Measurements from ENCODE around the gene TRPM2. TPM values are rescaled to one million over a fixed set of nuclear protein-coding genes. Genes with fewer than 3 reads are reported as not detected.
"Not testable (repeated sequence)": the region's sequence is repeated elsewhere in the genome, so short reads cannot be mapped to it uniquely, and the experiment has no call there.

TRPM2 gene
- polyA plus RNA-seq, 2 donors = 1.2 to 1.7 TPM

- not testable (repeated sequence) for H3K4me1 ChIP-seq (ENCODE audit: control insufficient read depth in 2 of 2, insufficient read depth in 2 of 2, low read length in 1 of 2); H3K36me3 ChIP-seq (ENCODE audit: control insufficient read depth in 2 of 2, insufficient read depth in 2 of 2, low read length in 1 of 2); H3K4me3 ChIP-seq (ENCODE audit: low read depth in 1 of 2, low read length in 2 of 2); H3K27ac ChIP-seq (ENCODE audit: low read depth in 2 of 2, low read length in 1 of 2); H3K27me3 ChIP-seq (ENCODE audit: control insufficient read depth in 1 of 2, insufficient read depth in 2 of 2, low read length in 2 of 2)
- WGBS, 2 donors = 90 to 92% methylated on average over 20 to 21 of the region's 21 CpGs
- peaks cover 3 to 14% of the 10 kb centered on the region in 2 donors for H3K9me3 ChIP-seq (ENCODE audit: control insufficient read depth in 2 of 2, insufficient read depth in 1 of 2, low read depth in 1 of 2, low read length in 1 of 2)
These were observed 64.2 kb downstream of the TRPM2 start for GRCh38 chr21:44417621-44418107.

- 92% methylated on average over 24 to 25 of the region's 25 CpGs for WGBS, 2 donors
- peaks cover 0 to 2% of the 10 kb centered on the region in 2 donors for H3K27me3 ChIP-seq (ENCODE audit: control insufficient read depth in 1 of 2, insufficient read depth in 2 of 2, low read length in 2 of 2)
- peaks cover 0 to 2% of the 10 kb centered on the region in 2 donors for H3K36me3 ChIP-seq (ENCODE audit: control insufficient read depth in 2 of 2, insufficient read depth in 2 of 2, low read length in 1 of 2)
- H3K4me3 ChIP-seq (ENCODE audit: low read depth in 1 of 2, low read length in 2 of 2) = no peak overlapping the region
- no peaks in the 10 kb centered on the region for H3K4me1 ChIP-seq (ENCODE audit: control insufficient read depth in 2 of 2, insufficient read depth in 2 of 2, low read length in 1 of 2)
- peaks cover 3 to 14% of the 10 kb centered on the region in 2 donors for H3K9me3 ChIP-seq (ENCODE audit: control insufficient read depth in 2 of 2, insufficient read depth in 1 of 2, low read depth in 1 of 2, low read length in 1 of 2)
- no peak overlapping the region for H3K27ac ChIP-seq (ENCODE audit: low read depth in 2 of 2, low read length in 1 of 2)
These were observed 64.9 kb downstream of the TRPM2 start for GRCh38 chr21:44418108-44418875.

- Histone ChIP-seq H3K9me3 (ENCODE audit: control insufficient read depth in 2 of 2, insufficient read depth in 1 of 2, low read depth in 1 of 2, low read length in 1 of 2) (peaks cover 3 to 11% of the 10 kb centered on the region in 2 donors), H3K36me3 (ENCODE audit: control insufficient read depth in 2 of 2, insufficient read depth in 2 of 2, low read length in 1 of 2) (peaks cover 0 to 2% of the 10 kb centered on the region in 2 donors), H3K4me1 (ENCODE audit: control insufficient read depth in 2 of 2, insufficient read depth in 2 of 2, low read length in 1 of 2) (no peaks in the 10 kb centered on the region), H3K27me3 (ENCODE audit: control insufficient read depth in 1 of 2, insufficient read depth in 2 of 2, low read length in 2 of 2) (peaks cover 0 to 2% of the 10 kb centered on the region in 2 donors), H3K4me3 (ENCODE audit: low read depth in 1 of 2, low read length in 2 of 2) (no peak overlapping the region), H3K27ac (ENCODE audit: low read depth in 2 of 2, low read length in 1 of 2) (no peak overlapping the region)
- 93 to 96% methylated on average over 8 of the region's 8 CpGs for WGBS, 2 donors
These were observed 65.4 kb downstream of the TRPM2 start for GRCh38 chr21:44418876-44419230.

GRCh38 chr21:44419679-44420078, 66.3 kb downstream of the TRPM2 start:
- 92 to 94% methylated on average over 3 of the region's 3 CpGs for WGBS, 2 donors
- Histone ChIP-seq H3K27ac (ENCODE audit: low read depth in 2 of 2, low read length in 1 of 2) (no peak overlapping the region), H3K27me3 (ENCODE audit: control insufficient read depth in 1 of 2, insufficient read depth in 2 of 2, low read length in 2 of 2) (no peaks in the 10 kb centered on the region), H3K36me3 (ENCODE audit: control insufficient read depth in 2 of 2, insufficient read depth in 2 of 2, low read length in 1 of 2) (peaks cover 0 to 2% of the 10 kb centered on the region in 2 donors), H3K9me3 (ENCODE audit: control insufficient read depth in 2 of 2, insufficient read depth in 1 of 2, low read depth in 1 of 2, low read length in 1 of 2) (peaks cover 3 to 11% of the 10 kb centered on the region in 2 donors), H3K4me1 (ENCODE audit: control insufficient read depth in 2 of 2, insufficient read depth in 2 of 2, low read length in 1 of 2) (no peaks in the 10 kb centered on the region), H3K4me3 (ENCODE audit: low read depth in 1 of 2, low read length in 2 of 2) (no peak overlapping the region)

- Histone ChIP-seq H3K4me1 (ENCODE audit: control insufficient read depth in 2 of 2, insufficient read depth in 2 of 2, low read length in 1 of 2) (no peaks in the 10 kb centered on the region), H3K36me3 (ENCODE audit: control insufficient read depth in 2 of 2, insufficient read depth in 2 of 2, low read length in 1 of 2) (peaks cover 0 to 2% of the 10 kb centered on the region in 2 donors), H3K4me3 (ENCODE audit: low read depth in 1 of 2, low read length in 2 of 2) (no peak overlapping the region), H3K27me3 (ENCODE audit: control insufficient read depth in 1 of 2, insufficient read depth in 2 of 2, low read length in 2 of 2) (no peaks in the 10 kb centered on the region), H3K27ac (ENCODE audit: low read depth in 2 of 2, low read length in 1 of 2) (no peak overlapping the region), H3K9me3 (ENCODE audit: control insufficient read depth in 2 of 2, insufficient read depth in 1 of 2, low read depth in 1 of 2, low read length in 1 of 2) (peaks cover 3 to 11% of the 10 kb centered on the region in 2 donors)
- 78 to 83% methylated on average over 14 of the region's 14 CpGs for WGBS, 2 donors
These were observed 67.2 kb downstream of the TRPM2 start for GRCh38 chr21:44420416-44421205.

- WGBS, 2 donors = 81% methylated on average over 25 of the region's 26 CpGs
- Histone ChIP-seq H3K27me3 (ENCODE audit: control insufficient read depth in 1 of 2, insufficient read depth in 2 of 2, low read length in 2 of 2) (no peaks in the 10 kb centered on the region), H3K27ac (ENCODE audit: low read depth in 2 of 2, low read length in 1 of 2) (no peak overlapping the region)
These were observed 68.8 kb downstream of the TRPM2 start for GRCh38 chr21:44421901-44422840.

GRCh38 chr21:44423312-44423821, 69.9 kb downstream of the TRPM2 start:
- peaks cover 3 to 4% of the 10 kb centered on the region in 2 donors for H3K9me3 ChIP-seq (ENCODE audit: control insufficient read depth in 2 of 2, insufficient read depth in 1 of 2, low read depth in 1 of 2, low read length in 1 of 2)
- no peaks in the 10 kb centered on the region for H3K27me3 ChIP-seq (ENCODE audit: control insufficient read depth in 1 of 2, insufficient read depth in 2 of 2, low read length in 2 of 2)
- peaks cover 0 to under 1% of the 10 kb centered on the region in 2 donors for H3K36me3 ChIP-seq (ENCODE audit: control insufficient read depth in 2 of 2, insufficient read depth in 2 of 2, low read length in 1 of 2)
- 76 to 79% methylated on average over 12 of the region's 12 CpGs for WGBS, 2 donors
- no peaks in the 10 kb centered on the region for H3K4me1 ChIP-seq (ENCODE audit: control insufficient read depth in 2 of 2, insufficient read depth in 2 of 2, low read length in 1 of 2)
- H3K27ac ChIP-seq (ENCODE audit: low read depth in 2 of 2, low read length in 1 of 2) = no peak overlapping the region
- H3K4me3 ChIP-seq (ENCODE audit: low read depth in 1 of 2, low read length in 2 of 2) = no peak overlapping the region

More at GRCh38 chr21:44421901-44422840, 68.8 kb downstream of the TRPM2 start:
- Histone ChIP-seq H3K4me1 (ENCODE audit: control insufficient read depth in 2 of 2, insufficient read depth in 2 of 2, low read length in 1 of 2) (no peaks in the 10 kb centered on the region), H3K4me3 (ENCODE audit: low read depth in 1 of 2, low read length in 2 of 2) (no peak overlapping the region), H3K9me3 (ENCODE audit: control insufficient read depth in 2 of 2, insufficient read depth in 1 of 2, low read depth in 1 of 2, low read length in 1 of 2) (peaks cover 3 to 11% of the 10 kb centered on the region in 2 donors), H3K36me3 (ENCODE audit: control insufficient read depth in 2 of 2, insufficient read depth in 2 of 2, low read length in 1 of 2) (peaks cover 0 to 2% of the 10 kb centered on the region in 2 donors)

GRCh38 chr21:44423941-44424607, 70.7 kb downstream of the TRPM2 start:
- no peaks in the 10 kb centered on the region for H3K27me3 ChIP-seq (ENCODE audit: control insufficient read depth in 1 of 2, insufficient read depth in 2 of 2, low read length in 2 of 2)
- no peak overlapping the region for H3K4me3 ChIP-seq (ENCODE audit: low read depth in 1 of 2, low read length in 2 of 2)
- H3K27ac ChIP-seq (ENCODE audit: low read depth in 2 of 2, low read length in 1 of 2) = no peak overlapping the region
- WGBS, 2 donors = 83 to 85% methylated on average over 17 of the region's 17 CpGs
- H3K4me1 ChIP-seq (ENCODE audit: control insufficient read depth in 2 of 2, insufficient read depth in 2 of 2, low read length in 1 of 2) = no peaks in the 10 kb centered on the region
- no peaks in the 10 kb centered on the region for H3K36me3 ChIP-seq (ENCODE audit: control insufficient read depth in 2 of 2, insufficient read depth in 2 of 2, low read length in 1 of 2)
- H3K9me3 ChIP-seq (ENCODE audit: control insufficient read depth in 2 of 2, insufficient read depth in 1 of 2, low read depth in 1 of 2, low read length in 1 of 2) = peaks cover 3 to 8% of the 10 kb centered on the region in 2 donors

Data from esophagus (tissue), 2 donors.